LNCAP (cell line): Measurements from ENCODE around the gene SPRYD4.

ENCODE experiments used
- TF ChIP-seq, protein P1 (sequence below): fragments of 450-650 bp; IDR thresholded peaks from 2 replicates; pipeline ENCODE4 v1.5.1; 2017; ENCODE audit warnings: mild to moderate bottlenecking

Gene SPRYD4

DNA sequence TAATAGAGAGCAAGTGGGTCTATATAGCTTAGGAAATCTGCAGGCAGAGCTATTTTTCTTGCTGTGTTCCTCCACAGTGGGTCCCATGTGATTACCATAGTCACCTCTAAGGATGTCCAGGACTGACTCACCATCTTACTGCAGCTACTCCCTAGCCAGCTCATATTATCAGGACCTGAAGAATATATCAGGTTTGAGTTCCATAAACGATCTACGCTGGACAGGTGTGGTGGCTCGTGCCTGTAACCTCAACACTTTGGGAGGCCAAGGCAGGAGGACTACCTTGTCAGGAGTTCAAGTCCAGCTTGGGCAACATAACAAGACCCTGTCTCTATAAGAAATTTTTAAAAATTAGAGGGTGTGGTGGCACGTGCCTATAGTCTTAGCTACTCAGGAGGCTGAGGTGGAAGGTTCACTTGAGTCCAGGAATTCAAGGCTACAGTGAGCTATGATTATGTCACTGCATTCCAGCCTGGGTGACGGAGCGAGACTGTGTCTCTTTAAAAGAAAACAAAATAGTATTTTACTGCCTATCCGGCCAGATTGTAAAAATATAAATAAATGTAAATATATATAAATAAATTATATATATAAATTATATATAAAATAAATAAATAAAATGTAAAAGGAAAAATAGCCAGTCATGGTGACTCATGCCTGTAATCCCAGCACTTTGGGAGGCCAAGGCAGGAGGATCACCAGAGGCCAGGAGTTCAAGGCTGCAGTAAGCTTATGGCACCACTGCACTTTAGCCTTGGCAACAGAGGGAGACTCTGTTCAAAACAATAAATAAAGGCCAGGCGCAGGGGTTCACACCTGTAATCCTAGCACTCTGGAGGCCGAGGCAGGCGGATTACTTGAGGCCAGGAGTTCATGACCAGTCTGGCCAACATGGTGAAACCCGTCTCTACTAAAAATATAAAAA lies 6.9 kb upstream of the SPRYD4 start:
- TF ChIP-seq, protein P1, sequence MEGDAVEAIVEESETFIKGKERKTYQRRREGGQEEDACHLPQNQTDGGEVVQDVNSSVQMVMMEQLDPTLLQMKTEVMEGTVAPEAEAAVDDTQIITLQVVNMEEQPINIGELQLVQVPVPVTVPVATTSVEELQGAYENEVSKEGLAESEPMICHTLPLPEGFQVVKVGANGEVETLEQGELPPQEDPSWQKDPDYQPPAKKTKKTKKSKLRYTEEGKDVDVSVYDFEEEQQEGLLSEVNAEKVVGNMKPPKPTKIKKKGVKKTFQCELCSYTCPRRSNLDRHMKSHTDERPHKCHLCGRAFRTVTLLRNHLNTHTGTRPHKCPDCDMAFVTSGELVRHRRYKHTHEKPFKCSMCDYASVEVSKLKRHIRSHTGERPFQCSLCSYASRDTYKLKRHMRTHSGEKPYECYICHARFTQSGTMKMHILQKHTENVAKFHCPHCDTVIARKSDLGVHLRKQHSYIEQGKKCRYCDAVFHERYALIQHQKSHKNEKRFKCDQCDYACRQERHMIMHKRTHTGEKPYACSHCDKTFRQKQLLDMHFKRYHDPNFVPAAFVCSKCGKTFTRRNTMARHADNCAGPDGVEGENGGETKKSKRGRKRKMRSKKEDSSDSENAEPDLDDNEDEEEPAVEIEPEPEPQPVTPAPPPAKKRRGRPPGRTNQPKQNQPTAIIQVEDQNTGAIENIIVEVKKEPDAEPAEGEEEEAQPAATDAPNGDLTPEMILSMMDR, result no peak

GRCh38 chr12:56462565-56462964 lies 5.8 kb upstream of the SPRYD4 start:
- TF ChIP-seq, protein P1, result no peak

- TF ChIP-seq, protein P1, result no peak
These were observed 891 bp downstream of the SPRYD4 start for GRCh38 chr12:56469007-56469930.

GRCh38 chr12:56474389-56474788 lies 6.0 kb downstream of the SPRYD4 start:
- TF ChIP-seq, protein P1, result no peak

- TF ChIP-seq, protein P1, result no peak
These were observed 7.8 kb downstream of the SPRYD4 start for GRCh38 chr12:56476143-56476542.

DNA sequence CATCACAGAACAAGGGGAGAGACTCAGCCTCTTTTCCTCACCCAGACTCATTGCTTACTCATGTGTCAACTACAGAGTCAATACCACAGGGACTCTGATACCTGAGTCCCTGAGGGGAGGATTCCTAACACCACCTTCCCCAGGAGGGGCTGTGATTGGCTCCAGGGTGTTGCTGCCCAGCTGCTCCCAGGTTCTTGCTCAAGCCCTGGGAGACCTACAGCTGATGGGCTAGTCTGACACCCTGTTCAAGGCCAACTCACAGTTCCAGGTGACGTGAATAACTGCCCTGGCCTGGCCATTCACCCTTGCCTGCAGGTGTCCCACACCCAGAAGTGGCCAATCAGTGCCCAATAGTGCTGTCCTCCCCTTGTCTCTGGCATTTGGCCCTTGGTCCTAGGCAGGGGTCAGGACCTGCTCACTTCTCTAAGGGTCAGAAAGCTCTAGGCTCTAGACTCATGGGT lies 8.6 kb downstream of the SPRYD4 start:
- TF ChIP-seq, protein P1, result no peak

DNA sequence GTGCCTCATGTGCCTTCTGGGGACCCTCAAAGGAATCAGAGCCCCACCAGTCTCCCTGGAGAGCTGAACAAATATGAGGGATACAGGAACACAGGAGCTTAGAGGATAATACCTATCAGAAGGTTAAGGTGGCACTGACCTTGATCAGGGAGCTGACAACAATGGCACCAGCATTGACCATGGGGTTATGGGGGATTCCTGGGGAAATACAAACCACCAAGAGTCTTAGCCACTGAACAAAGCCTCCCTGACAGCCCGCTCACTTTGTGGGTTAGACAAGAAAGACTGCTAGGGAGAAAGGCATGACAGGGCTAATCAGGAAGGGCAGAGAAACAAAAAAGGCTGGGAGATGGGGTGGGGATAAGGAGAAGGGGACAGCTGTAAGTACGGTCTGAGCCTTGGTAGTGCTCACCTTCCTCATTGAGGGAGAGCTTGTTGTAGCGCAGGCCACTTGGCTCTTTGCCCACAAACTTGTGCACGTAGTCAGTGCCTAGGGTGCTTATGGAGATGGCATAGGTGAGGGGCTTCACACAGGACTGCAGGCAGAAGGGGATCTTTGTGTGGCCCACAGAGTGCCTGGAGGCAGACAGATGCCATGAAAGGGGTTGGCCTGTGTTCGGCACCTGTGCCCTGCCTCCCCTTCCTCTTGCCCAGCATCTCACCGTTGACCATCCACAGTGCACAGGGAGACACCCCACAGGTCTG lies 9.3 kb downstream of the SPRYD4 start:
- TF ChIP-seq, protein P1, result no peak
